Astrocyte of the spinal cord (primary cell): ENCODE results near the gene TRMT1.
A peak's percentile ranks its signal among the peaks of the same experiment; 100 is the strongest.

Source experiments
- DNase-seq: peaks from one replicate; pipeline ENCODE4 v3.0.0; 2011; ENCODE audit warnings: low read depth, low spot score
- H3K4me3 ChIP-seq: 2 replicates; pipeline ENCODE4 v1.5.1; 2011; ENCODE audit warnings: low read depth, mild to moderate bottlenecking, low read length, moderate library complexity
- in situ Hi-C: cut with HindIII; loops from 2 replicates; pipeline ENCODE4 v1.10.0; 2017; ENCODE audit warnings: low sequenced_read_pairs
- TF ChIP-seq, protein P1 (sequence below): IDR thresholded peaks from 2 replicates; pipeline ENCODE4 v1.5.1; 2012; ENCODE audit warnings: low read depth, mild to moderate bottlenecking, low read length, inconsistent platforms

The TRMT1 gene

DNA sequence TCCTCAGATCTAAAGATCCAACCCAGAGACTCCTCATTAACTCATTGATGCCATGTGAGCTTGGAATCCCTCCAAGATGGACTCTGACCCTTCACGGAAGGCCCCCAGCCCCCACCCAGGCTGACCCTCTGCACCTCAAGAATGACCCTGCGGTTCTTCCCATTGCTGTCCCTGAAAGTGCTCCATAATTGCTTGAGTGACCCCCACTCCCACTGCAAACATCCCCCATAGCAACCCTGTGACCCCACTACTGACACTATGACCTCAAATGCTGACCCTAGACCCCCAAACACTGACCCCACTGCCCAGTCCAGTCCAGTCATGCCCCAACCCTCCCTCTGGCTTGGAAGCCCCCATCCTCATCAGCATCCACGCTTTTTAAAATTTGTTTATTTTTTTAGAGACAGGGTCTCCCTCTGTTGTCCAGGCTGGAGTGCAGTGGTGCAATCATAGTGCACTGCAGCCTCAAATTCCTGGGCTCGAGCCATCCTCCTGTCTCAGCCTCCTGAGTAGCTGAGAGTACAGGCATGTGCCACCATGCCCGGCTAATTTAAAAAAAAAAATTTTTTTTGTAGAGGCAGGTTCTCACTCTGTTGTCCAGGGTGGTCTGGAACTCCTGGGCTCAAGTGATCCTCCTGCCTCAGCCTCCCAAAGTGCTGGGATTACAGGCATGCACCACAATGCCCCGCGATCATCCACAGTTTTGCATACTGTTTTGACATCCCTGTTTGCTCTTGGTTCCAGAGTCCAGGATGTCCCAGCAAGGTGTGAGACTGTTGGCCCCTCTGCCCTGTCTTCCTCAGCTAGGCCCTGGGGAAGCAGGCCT lies 14.7 kb downstream of the TRMT1 start:
- TF ChIP-seq, protein P1, sequence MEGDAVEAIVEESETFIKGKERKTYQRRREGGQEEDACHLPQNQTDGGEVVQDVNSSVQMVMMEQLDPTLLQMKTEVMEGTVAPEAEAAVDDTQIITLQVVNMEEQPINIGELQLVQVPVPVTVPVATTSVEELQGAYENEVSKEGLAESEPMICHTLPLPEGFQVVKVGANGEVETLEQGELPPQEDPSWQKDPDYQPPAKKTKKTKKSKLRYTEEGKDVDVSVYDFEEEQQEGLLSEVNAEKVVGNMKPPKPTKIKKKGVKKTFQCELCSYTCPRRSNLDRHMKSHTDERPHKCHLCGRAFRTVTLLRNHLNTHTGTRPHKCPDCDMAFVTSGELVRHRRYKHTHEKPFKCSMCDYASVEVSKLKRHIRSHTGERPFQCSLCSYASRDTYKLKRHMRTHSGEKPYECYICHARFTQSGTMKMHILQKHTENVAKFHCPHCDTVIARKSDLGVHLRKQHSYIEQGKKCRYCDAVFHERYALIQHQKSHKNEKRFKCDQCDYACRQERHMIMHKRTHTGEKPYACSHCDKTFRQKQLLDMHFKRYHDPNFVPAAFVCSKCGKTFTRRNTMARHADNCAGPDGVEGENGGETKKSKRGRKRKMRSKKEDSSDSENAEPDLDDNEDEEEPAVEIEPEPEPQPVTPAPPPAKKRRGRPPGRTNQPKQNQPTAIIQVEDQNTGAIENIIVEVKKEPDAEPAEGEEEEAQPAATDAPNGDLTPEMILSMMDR = no peak
- no peak for DNase-seq
- no peak overlapping the region for H3K4me3 ChIP-seq
- in situ Hi-C loops = no loop called here

DNA sequence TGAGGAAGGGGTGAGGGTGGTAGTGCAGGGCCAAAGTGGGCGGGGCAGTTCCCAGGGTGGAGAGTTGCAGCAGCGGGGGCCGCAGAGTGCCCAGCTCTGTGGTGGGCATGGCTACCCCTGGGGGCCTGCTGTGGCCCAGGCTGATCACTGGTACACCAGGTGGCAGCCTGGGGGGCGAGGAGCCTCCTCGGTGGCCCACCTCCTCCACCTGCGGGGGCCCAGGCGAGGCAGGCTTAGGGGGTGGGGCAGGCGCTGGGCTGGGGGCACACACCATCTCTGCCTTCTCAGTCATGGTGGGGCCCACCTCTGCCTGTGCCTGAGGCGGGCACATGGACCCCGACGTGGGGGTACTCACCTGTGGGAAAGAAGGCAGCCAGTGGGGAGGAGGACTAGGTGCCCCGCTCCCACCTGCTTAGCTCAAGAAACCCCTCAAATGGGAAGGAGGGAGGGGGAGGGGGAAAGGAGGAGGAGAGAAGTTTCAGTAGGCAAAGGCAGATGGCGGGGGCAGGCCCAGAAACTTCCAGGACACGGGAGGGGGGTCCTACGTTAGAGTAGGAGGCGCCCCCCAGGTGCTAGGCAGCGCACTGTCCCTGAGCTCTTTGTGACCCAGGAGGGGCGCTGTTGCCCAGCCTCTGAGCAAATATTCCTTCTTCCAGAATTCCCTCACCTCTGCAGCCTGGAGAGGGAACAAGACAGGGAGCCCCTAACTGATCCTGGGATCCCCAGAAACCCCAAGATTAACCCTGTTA lies 15.5 kb downstream of the TRMT1 start:
- in situ Hi-C loops = no loop called here
- H3K4me3 ChIP-seq = no peak overlapping the region
- DNase-seq = no peak
- TF ChIP-seq, protein P1 = peak; percentile 39

DNA sequence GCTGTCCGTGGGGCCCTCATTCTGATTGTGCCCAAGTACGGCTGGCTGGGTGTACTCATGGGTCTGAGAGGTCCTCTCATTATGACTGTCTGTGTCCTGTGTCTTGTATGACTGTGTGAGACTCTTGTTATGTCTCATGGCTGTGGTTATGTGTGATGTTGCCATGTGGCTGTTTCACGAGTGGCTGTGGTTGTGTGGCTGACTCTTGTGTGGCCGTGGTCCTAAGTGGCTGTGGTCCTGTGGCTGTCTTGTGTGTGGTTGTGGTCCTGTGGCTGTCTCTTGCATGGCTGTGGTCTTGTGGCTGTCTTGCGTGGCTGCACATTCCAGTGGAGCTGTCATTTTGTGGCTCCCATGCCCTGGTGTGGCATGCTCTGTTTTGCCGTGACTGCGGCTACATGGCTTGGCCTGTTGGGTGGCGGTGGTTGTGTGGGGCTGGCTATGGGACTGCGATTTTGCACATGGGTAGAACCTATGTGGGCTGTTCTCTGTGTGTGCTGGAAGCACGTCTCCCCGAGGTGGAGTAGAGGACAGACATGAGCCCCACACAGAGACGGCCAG lies 16.4 kb downstream of the TRMT1 start:
- DNase-seq = no peak
- TF ChIP-seq, protein P1 = no peak
- H3K4me3 ChIP-seq = no peak overlapping the region
- in situ Hi-C loops = no loop called here

DNA sequence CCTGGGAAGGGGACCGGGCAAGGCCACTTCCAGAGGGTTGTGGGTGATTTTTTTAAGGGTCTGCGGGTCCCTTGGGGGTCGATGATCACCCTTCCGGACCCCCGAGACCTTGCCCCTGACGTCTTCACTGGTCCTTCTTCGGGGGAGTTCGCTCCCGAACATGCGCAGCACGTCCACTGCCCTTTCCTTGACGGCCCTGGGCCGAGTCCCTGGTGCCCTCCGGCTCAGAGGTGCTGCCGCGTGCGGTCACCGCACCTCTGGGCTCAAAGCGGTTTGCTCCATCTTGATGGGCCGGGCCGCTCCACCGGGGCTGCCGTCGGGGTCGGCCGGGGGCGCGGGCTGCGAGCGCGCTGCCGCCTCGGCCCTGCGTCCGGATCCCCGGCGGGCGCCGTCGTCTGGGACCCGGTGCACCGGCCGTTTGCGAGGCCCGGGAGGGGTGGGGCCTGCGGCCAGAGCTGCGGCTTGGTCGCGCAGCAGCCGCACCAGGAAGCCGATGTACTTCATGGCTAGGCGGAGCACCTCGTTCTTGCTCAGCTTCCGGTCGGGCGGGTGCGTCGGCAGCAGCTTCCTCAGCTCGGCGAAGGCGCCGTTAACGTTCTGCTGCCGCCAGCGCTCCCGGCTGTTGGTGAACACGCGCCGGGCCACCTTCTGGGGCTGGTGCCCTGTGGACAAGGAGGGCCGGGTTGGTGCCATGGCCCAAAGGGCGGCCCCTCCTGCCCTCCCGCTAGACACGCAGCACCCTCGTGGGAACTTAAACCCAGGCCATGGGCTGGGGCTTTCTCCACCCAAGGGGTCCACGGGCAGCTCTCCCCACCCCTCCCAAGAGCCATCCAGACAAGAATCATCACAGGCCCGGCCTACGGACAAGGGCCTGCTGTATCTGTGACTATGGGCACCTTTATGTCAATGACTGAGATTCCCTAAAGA lies 17.2 kb downstream of the TRMT1 start:
- TF ChIP-seq, protein P1 = no peak
- H3K4me3 ChIP-seq = no peak overlapping the region
- no peak for DNase-seq
- in situ Hi-C loops = no loop called here

DNA sequence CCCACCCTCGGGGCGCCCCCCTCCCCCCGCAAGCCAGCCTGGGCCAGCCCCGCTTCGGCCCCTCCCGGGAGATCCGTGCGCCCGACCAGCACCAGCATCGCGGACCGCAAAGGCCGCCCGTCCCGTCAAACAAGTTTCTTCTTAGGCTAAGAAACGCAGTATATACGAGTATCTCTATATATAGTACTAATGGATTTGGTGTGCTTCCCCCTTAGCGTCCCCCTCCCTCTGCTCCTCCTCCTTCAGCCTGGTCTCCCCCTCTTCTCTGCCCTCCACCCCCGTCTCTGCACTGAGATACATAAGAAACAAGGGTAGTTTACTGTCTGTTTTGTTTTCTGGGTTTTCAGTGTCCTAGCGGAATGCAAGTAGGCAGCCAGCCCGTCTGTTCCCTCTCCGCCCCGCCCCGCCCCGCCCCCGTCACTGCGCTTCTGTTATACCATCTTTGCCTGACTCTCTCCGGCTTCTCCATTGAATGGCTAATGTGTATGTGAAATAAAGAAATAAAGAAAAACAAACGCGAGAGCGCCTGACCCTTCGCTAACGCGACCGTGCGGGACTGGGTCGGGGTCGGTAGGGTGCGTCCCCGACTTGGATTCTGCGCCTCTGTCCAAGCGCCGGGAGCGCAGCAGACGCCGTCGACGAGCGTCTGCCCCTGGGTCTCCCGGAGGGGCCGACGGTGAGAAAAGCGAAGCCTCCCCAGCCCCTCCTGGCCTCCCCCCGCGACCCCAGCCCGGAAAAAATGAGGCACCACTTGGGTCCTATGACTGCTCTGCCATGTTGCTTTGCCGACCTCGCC lies 18.1 kb downstream of the TRMT1 start:
- TF ChIP-seq, protein P1 = no peak
- no peak overlapping the region for H3K4me3 ChIP-seq
- in situ Hi-C loops = no loop called here
- DNase-seq = peak; percentile 67
